ENCODE results near the gene DYNC1H1.
"Not testable (repeated sequence)": the region's sequence is repeated elsewhere in the genome, so short reads cannot be mapped to it uniquely, and the experiment has no call there.

Gene DYNC1H1

DNA sequence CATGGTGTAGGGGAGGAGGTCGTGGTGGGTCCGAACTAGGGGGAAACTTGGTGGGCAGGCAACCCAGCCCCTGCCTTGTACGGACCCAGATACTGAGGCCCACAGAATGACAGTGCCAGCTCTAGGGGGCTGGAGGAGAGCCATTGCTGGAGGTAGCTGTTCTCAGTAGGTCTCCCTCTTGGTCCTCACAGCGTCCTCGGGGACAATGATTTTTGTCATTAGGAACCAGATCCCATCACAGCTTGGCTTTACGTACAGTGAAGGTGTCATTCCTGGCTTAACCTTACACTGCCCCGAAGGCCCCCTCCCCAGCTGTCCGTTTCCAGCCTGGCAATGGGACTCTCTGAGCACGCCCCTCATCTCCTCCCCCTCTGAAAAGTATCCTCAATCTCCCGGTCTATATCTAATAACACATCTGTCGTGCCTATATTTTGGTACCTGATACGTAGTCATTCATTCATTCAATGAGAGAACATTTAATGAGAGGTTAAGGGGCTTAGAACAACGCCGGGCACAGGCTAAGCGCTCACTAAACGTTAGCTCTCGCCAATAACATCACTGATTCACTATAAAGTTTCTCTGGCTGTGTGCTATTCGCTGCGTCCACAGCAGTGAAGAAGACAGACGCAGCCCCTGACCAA lies 597 bp upstream of the DYNC1H1 start:
- no peak for DNase-seq (ENCODE audit: low read depth)

GRCh38 chr14:101965181-101965544 lies 790 bp downstream of the DYNC1H1 start:
- DNase-seq (ENCODE audit: low read depth): peak; percentile 33

- no peak for DNase-seq (ENCODE audit: low read depth)
Measured at GRCh38 chr14:101965770-101966722, 1.7 kb downstream of the DYNC1H1 start.

DNA sequence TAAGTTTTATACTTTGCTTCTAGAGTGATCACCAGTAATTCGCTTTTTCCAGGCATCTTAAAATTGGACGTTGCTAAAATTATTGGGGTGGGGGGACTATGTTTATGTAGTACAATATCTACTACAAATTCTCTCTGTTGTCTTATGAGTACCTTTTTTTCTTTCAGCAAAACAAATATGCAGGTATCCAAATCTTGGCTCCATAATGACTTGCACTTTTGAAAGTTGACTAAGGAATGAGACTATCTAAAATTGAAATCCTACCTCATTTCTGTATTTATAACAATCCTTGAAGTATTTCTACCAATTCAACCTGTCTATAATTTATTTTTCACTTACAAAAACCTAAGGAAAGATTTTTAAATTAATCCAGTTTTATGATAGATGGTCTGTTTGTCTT lies 2.4 kb downstream of the DYNC1H1 start:
- DNase-seq (ENCODE audit: low read depth): no peak

DNA sequence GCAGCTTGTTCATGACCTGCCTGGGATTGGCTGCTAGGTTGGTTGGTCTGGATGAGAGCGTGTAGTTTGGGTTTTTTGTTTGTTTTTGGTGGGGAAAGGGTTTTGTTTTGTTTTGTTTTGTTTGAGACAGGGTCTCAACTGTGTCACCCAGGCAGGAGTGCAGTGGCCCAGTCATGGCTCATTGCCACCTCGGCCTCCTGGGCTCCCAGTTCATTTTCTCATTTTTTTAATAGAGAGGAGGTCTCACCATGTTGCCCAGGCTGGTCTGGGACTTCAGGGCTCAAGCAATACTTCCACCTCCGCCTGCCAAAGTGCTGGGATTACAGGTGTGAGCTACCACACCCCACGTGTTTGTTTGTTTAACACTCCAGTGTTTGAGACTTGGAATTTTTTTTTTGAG lies 3.8 kb downstream of the DYNC1H1 start:
- DNase-seq (ENCODE audit: low read depth): no peak

GRCh38 chr14:101969481-101969880 lies 5.1 kb downstream of the DYNC1H1 start:
- no peak for DNase-seq (ENCODE audit: low read depth)

GRCh38 chr14:101970830-101971400 lies 6.5 kb downstream of the DYNC1H1 start:
- DNase-seq (ENCODE audit: low read depth): no peak

- DNase-seq (ENCODE audit: low read depth): not testable (repeated sequence)
Measured at GRCh38 chr14:101971458-101971857, 7.1 kb downstream of the DYNC1H1 start.

DNA sequence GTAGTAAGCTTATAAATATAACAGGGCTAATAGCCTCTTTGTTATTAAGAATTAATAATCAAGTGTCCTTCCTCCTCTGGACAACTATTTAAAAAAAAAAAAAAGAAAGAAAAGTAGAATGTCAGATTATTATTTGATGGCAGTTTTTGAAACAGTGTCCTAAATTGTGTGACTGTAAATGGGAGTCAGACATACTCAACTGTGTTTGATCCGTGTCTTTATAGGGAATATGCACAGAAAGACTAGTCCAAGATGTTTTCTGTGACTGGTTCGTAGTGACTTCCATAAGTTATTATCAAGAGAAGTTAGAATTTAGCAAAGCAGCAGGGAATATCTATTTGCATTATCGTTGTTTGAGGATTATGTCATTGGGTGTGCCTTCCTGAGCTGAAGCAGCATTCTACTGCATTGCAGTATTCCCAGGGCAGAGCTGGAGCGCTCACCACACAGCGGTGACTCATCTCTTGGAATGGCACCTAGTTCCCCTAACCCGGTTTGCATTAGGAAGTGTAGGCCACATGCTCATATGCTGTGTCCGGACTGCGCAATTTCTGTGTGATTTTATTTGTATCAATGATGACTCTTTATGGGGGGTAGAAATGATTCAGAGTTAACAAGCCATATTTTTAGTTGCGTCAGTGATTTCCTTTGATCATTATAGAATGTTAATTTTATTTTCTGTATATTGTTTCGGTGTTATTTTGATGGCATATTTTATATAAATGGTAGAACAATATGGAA lies 7.9 kb downstream of the DYNC1H1 start:
- no peak for DNase-seq (ENCODE audit: low read depth)

DNA sequence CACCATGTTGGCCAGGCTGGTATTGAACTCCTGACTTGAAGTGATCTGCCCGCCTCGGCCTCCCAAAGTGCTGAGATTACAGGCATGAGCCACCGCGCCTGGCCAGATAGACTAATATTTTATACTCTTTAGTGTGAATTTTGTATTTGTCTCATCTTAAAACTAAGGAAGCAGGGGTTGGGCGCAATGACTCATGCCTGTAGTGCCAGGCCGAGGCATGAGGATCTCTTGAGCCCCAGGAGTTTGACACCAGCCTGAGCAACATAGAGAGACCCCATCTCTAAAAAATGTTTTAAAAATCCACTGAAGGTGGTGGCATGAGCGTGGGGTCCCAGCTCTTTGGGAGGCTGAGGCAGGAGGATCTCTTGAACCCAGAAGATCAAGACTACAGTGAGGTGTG lies 9.0 kb downstream of the DYNC1H1 start:
- DNase-seq (ENCODE audit: low read depth): no peak

DNA sequence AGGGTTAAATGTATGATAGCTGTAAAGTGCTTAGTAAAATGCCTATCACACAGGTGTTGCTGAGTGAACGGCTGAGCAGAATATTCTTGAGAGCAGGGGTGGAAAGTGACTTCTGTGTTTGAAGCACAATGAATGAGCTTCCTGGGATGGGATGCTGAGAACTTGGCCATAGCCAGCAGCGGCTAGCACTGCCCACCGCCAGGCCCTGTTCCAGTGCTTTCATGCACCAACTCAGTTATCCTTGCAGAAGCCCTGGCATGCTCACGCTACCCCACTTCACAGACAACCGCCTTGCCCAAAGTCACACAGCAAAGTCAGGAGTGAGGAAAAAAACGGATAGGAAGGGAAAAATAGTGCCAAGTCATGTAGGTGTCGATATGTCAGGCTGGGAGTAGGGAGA lies 10.9 kb downstream of the DYNC1H1 start:
- DNase-seq (ENCODE audit: low read depth): no peak

DNA sequence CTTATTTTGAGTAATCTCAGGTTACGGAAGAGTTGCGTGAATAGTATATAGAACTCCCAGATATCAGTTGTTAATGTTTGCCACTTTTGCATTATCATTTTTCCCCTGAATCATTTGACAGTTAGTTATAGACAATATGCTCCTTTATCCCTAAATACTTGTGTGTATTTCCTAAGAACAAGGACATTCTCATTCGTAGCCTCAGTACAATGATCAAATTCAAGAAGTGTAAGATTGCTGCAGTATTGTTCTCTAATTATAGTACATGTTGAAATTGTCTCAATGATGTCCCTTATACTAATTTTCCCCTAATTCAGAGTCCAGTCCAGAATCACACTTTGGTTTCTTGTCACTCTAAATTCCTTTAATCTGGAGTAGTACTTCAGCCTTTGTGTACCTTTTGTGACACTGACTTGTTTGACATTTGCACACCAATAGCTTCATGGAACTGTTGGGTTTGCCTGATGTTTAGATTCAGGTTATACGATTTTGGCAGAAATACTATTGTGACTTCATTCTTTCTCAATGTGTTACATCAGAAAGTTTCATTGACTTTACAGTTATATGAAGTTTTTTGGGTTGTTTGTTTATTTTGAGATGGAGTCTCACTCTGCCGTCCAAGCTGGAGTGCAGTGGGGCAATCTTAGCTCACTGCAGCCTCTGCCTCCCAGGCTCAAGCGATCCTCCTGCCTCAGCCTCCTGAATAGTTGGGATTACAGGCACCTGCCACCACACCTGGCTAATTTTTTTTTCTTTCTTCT lies 13.1 kb downstream of the DYNC1H1 start:
- no peak for DNase-seq (ENCODE audit: low read depth)

DNA sequence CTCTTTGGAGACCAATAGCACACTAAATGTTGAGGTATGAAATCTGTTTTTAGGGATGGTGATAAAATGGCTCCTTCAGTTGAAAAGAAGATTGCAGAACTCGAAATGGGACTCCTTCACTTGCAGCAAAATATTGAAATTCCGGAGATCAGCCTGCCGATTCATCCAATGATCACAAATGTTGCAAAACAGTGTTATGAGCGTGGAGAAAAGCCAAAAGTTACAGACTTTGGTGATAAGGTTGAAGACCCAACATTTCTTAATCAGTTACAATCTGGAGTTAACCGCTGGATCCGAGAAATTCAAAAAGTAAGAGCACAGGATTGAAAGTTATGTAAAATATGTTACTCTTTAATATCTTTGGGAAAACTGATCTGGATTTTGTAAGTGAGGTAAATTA lies 15.3 kb downstream of the DYNC1H1 start:
- DNase-seq (ENCODE audit: low read depth): no peak

DNA sequence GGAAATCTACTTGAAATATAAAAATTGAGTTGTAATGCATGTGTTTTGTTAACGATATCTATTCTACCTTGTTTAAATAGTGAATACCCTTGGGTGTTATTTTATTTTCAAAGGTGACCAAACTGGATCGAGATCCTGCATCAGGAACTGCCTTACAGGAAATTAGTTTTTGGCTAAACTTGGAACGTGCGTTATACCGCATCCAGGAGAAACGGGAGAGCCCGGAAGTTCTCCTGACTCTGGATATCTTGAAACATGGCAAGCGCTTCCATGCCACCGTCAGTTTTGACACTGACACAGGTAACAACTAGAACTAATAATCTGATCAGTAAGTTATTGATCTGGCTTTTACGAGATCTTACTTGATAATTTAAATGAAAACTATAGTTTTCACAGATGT lies 15.9 kb downstream of the DYNC1H1 start:
- DNase-seq (ENCODE audit: low read depth): no peak

DNA sequence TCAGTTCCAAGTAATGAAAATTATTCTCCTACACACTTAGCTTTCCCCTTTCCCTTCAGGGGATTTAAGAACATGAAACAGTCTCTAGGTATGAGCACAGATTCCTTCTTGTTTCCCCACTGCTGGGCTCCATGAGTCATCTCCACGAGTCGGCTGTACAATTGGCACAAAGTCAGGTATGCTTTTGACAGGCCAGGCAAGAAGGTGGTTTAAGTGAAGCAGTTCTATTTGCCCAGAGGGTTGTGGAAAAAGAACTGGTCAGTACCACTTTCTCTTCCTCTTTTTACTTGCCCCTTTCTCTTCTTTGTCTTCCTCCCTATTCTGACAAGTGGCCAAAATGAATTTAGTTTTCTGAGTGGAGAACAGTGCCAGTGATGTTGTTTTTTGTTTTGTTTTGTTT lies 16.3 kb downstream of the DYNC1H1 start:
- no peak for DNase-seq (ENCODE audit: low read depth)

GRCh38 chr14:101982621-101983020 lies 18.2 kb downstream of the DYNC1H1 start:
- DNase-seq (ENCODE audit: low read depth): no peak

DNA sequence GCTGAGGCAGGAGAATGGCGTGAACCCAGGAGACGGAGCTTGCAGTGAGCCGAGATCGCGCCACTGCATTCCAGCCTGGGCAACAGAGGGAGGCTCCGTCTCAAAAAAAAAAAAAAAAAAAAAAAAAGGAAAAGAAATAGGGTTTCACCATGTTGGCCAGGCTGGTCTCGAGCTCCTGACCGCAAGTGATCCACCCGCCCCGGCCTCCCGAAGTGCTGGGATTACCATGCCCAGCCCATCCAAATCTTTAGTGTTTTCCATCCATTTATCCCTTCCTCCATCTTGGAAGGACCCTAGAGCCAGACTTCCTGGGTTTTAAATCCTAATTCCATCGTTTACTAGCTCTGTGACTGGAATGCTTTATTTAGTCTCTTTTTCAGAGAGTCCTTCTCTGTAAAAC lies 20.5 kb downstream of the DYNC1H1 start:
- DNase-seq (ENCODE audit: low read depth): not testable (repeated sequence)

GRCh38 chr14:101985957-101986356 lies 21.6 kb downstream of the DYNC1H1 start:
- DNase-seq (ENCODE audit: low read depth): no peak

- DNase-seq (ENCODE audit: low read depth): no peak
Measured at GRCh38 chr14:101986953-101987352, 22.6 kb downstream of the DYNC1H1 start.

GRCh38 chr14:101988377-101988776 lies 24.0 kb downstream of the DYNC1H1 start:
- no peak for DNase-seq (ENCODE audit: low read depth)

DNA sequence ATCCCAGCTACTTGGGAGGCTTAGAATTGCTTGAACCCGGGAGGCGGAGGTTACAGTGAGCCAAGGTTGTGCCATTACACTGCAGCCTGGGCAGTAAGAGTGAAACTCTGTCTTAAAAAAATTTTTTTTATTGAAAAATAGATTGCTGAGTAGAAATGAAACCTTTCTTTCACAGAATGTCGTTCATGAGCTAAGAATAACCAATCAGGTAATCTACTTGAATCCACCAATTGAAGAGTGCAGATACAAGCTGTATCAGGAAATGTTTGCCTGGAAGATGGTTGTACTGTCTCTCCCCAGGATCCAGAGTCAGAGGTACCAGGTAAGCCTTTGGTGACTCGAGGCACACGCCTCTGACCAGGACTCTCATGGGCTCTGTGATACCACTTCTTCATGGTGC lies 27.0 kb downstream of the DYNC1H1 start:
- no peak for DNase-seq (ENCODE audit: low read depth)

DNA sequence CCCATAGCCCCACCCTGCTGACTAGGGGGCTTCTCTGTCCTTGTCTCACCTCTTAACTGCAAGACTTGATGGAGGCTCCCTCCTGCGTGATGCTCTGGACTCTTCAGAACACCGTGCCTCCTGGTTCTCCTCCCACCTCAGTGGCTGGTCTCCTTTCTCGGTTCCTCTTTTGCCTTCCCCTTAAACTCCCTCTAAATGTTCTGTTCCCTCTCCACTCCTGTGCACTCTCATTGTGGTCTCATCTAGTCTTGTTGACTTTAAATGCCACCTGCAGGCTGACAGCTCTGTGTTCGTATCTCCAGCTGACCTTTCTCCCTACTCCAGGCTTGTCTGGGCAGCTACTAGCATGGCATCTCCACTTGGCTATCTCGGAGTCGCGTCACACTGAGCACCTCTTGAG lies 28.3 kb downstream of the DYNC1H1 start:
- no peak for DNase-seq (ENCODE audit: low read depth)

Data from activated gamma-delta T cell treated with anti-CD3 and anti-CD28 coated beads, Interleukin-2, amount 50 U/mL, for 16 hours (primary cell).